GM12891 (cell line): Measurements from ENCODE around the gene DENND4A.
"Not testable (repeated sequence)": the region's sequence is repeated elsewhere in the genome, so short reads cannot be mapped to it uniquely, and the experiment has no call there.

Source experiments
- DNase-seq: peaks from one replicate; pipeline ENCODE4 v3.0.0; 2011; ENCODE audit warnings: low spot score; ENCODE audit not compliant: insufficient read length
- FAIRE-seq: peaks from 2 replicates; lab custom pipeline; 2011; peaks lifted over from hg19 to GRCh38; lab: Jason Lieb, UNC
- PAX5 ChIP-seq: IDR thresholded peaks from 2 replicates; pipeline ENCODE4 v1.6.1; 2011; ENCODE audit warnings: low read length, moderate library complexity, mild to moderate bottlenecking; ENCODE audit not compliant: insufficient read depth, severe bottlenecking
- POLR2A ChIP-seq: IDR thresholded peaks from 2 replicates; pipeline ENCODE4 v1.6.1; 2011; ENCODE audit warnings: low read depth, low read length, control low read depth
- POLR2AphosphoS5 ChIP-seq: IDR thresholded peaks from 2 replicates; pipeline ENCODE4 v1.6.1; 2011; ENCODE audit warnings: low read depth, low read length, control low read depth
- POU2F2 ChIP-seq: IDR thresholded peaks from 2 replicates; pipeline ENCODE4 v1.6.1; 2011; ENCODE audit warnings: low read depth, mild to moderate bottlenecking, control low read depth, low read length, moderate library complexity
- SPI1 ChIP-seq: IDR thresholded peaks from 2 replicates; pipeline ENCODE4 v1.6.1; 2011; ENCODE audit warnings: low read depth, low read length, control low read depth
- TAF1 ChIP-seq: IDR thresholded peaks from 2 replicates; pipeline ENCODE4 v1.6.1; 2011; ENCODE audit warnings: low read depth, low read length, control low read depth

Gene DENND4A

GRCh38 chr15:65787260-65787659 is 4.8 kb downstream of the DENND4A start:
- DNase-seq (no peak), FAIRE-seq (no peak)
- TF ChIP-seq PAX5 = no peak
- no peak for TF ChIP-seq POU2F2
- no peak for TF ChIP-seq POLR2AphosphoS5
- no peak for TF ChIP-seq POLR2A
- no peak for TF ChIP-seq TAF1
- TF ChIP-seq SPI1 = no peak

DNA sequence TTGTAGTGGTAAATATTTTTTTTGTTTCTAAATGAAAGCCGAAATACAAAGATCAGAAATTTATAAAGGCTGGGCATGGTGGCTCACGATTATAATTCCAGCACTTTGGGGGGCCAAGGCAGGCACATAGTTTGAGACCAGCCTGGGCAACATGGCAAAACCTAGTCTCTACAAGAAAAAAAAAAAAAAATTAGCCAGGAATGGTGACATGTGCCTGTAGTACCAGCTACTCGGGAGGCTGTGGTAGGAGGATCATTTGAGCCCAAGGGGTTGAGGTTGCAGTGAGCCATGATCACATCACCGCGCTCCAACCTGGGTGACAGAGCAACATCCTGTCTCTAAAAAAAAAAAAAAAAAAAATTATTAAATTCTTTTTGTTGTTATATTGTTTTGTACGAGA is 6.9 kb downstream of the DENND4A start:
- TF ChIP-seq TAF1 = no peak
- FAIRE-seq (no peak), DNase-seq (no peak)

DNA sequence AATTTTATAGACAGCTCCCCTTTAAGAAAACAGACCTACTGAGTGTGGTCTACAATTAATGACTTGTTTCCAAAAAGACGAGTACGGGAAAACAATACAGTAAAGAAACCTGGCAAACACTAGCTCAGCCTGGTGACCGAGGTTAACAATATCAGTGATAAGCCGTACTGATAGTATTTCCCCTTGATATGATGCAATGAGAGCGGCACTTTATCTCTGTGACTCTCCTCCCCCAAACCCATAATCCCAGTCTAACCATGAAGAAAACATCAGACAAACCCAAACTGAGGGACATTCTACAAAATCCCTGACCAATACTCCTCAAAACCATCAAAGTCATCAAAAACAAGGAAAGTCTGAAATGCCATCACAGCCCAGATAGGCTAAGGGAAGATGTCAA is 8.2 kb downstream of the DENND4A start:
- TF ChIP-seq TAF1 (no peak), SPI1 (no peak), POLR2A (no peak), POLR2AphosphoS5 (no peak), POU2F2 (no peak), PAX5 (no peak)
- no peak for FAIRE-seq
- DNase-seq = no peak

GRCh38 chr15:65782096-65782495 is 10.0 kb downstream of the DENND4A start:
- no peak for TF ChIP-seq TAF1
- TF ChIP-seq POLR2AphosphoS5 = peak; percentile 28; the same call in 1 of the 2 replicates

GRCh38 chr15:65778701-65779100 is 13.4 kb downstream of the DENND4A start:
- DNase-seq, FAIRE-seq: not testable (repeated sequence)

More at GRCh38 chr15:65782096-65782495, 10.0 kb downstream of the DENND4A start:
- FAIRE-seq = no peak
- DNase-seq = no peak

DNA sequence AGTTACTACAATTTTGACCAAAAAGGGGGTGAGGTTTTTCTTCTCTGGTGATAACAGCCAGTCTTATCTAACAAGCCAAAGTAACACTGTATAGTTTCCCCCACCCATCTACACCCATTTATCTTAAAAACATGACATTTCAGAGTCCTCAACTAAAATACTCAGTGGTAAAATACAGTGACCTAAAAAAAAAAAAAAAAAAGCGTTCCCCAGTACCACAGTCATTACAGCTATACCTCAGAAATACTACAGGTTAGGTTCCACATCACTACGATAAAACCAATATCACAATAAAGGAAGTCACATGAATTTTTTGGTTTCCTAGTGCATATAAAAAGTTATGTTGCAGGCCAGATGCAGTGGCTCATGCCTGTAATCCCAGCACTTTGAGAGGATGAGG is 13.8 kb downstream of the DENND4A start:
- no peak for FAIRE-seq
- TF ChIP-seq POU2F2 (no peak), POLR2AphosphoS5 (no peak), TAF1 (no peak), PAX5 (no peak), POLR2A (no peak), SPI1 (no peak)
- no peak for DNase-seq

DNA sequence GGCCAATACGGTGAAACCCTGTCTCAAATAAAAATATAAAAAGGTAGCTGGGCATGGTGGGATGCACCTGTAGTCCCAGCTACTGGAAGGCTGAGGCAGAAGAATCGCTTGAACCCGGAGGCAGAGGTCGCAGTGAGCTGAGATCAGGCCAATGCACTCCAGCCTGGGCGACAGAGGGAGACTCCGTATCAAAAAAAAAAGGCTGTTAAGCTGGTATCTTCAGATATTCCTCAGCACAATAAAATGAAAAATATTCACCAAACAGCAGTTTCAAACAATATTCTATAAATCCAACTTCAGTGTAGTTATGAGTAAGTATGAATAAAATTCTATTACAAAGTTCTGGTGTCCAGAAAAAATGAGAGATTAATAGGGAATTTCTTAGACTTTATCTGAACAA is 14.2 kb downstream of the DENND4A start:
- FAIRE-seq (no peak), DNase-seq (no peak)
- TF ChIP-seq POLR2AphosphoS5 = no peak
- no peak for TF ChIP-seq POU2F2
- no peak for TF ChIP-seq PAX5
- TF ChIP-seq TAF1 = no peak
- TF ChIP-seq SPI1 = no peak
- TF ChIP-seq POLR2A = no peak

DNA sequence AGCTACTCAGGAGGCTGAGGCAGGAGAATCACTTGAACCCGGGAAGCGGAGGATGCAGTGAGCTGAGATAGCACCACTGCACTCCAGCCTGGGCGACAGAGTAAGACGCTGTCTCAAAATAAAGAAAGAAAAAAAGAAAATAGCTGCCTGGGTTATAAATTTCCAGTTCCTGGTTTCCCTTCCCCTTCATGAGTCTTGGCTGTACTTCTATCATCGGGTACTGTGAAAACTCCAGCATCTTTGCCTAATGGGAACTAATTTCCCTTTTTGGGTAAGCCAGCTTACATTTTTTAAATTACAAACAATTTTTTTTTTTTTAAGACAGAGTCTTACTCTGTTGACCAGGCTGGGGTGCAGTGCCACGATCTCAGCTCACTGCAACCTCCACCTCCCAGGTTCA is 15.0 kb downstream of the DENND4A start:
- peak; percentile 74 for TF ChIP-seq SPI1
- no peak for TF ChIP-seq POU2F2
- DNase-seq = no peak
- FAIRE-seq = no peak

GRCh38 chr15:65773386-65774111 is 18.5 kb downstream of the DENND4A start:
- TF ChIP-seq PAX5 (no peak), POLR2A (no peak), SPI1 (no peak), POLR2AphosphoS5 (no peak), TAF1 (no peak), POU2F2 (no peak)
- DNase-seq = no peak
- FAIRE-seq = no peak

GRCh38 chr15:65772930-65773329 is 19.2 kb downstream of the DENND4A start:
- TF ChIP-seq POLR2AphosphoS5 = no peak
- 0 out of 2 replicates have a peak, but pooled peaks have one; percentile 9 for TF ChIP-seq POLR2A
- peak; percentile 41 for FAIRE-seq
- no peak for DNase-seq

DNA sequence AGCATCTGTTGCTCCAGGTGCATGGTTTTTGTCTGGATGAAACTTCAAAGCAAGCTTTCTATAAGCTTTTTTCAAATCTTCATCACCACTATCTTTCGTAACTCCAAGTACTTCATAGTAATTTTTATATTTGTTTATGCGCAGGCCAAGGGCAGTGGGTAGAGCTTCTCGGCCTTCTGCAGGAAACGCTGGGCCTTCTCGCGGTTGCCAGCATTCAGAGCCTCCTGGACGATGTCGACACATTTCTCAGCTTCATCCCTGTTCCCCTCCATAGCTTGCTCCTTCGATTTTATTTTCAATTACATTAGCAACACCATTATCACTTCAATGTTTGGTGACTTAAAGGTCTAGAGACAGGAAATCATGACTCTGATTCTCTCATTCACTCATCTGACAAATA is 20.2 kb downstream of the DENND4A start:
- FAIRE-seq = no peak
- TF ChIP-seq POU2F2 (no peak), SPI1 (no peak), PAX5 (no peak), TAF1 (no peak), POLR2A (no peak), POLR2AphosphoS5 (no peak)
- DNase-seq = no peak
